ENCODE data around the gene GATD1.
A peak's percentile ranks its signal among the peaks of the same experiment; 100 is the strongest.

DNA sequence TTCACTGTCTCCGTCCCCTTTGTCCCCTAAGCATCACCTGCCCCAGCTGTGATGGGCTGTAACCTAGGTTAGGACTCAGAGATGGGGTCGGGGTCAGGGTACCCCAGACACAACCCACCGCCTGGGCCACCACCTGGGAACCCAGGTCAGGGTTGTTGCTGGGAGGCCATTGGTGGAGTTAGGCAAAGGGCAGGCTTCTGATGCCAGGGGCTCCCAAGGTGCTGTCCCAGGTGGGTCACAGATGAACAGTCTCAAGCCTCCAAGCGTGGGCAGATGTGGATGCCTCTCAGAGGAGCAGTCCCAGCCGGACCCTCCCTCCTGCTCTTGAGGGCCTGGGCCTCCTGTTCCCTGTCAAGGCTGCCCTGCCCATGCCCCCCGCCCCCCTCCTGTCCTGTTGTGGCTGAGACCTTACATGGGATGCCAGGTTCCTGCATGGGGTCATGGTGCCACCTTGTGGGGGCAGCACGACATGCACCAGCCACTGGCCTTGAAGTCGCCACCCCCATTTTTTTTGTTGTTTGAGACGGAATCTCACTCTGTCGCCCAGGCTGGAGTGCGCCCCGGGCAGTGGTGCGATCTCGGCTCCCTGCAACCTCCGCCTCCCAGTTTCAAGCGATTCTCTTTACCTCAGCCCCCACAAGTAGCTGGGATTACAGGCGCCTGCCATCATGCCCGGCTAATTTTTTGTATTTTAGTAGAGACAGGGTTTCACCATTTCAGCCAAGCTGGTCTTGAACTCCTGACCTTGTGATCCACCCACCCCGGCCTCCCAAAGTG, 12.1 kb downstream of the GATD1 start:
- TF ChIP-seq EZH2 (IDR thresholded peaks at IDR 0.05): no peak
- peak; percentile 53; the same call in 1 of the 2 replicates for TF ChIP-seq POLR2AphosphoS5 (IDR thresholded peaks at IDR 0.05; ENCODE audit: borderline replicate concordance, low read depth, low read length)
- no peak for TF ChIP-seq FOXP2 (optimal IDR thresholded peaks at IDR 0.05; ENCODE audit: control extremely low read depth, extremely low read length, insufficient read depth)
